Mucosa of descending colon (tissue), 3 donors: Measurements from ENCODE around the gene ARSB. TPM values are rescaled to one million over a fixed set of nuclear protein-coding genes. Genes with fewer than 3 reads are reported as not detected.

Experiments used
- ATAC-seq: fragments of 200-7000 bp; cut with Tn5 transposase; one replicate; pipeline ENCODE4 v1.9.1; 2020; ENCODE audit warnings: mild to moderate bottlenecking, moderate library complexity
- DNase-seq, 3 donors: peaks; one replicate each; pipeline ENCODE4 v3.0.0-alpha.2; 2020
- H3K36me3 ChIP-seq: fragments of 200-600 bp; one replicate; pipeline ENCODE4 v1.8.0; 2021; ENCODE audit warnings: low read depth, mild to moderate bottlenecking
- H3K4me1 ChIP-seq: fragments of 200-600 bp; one replicate; pipeline ENCODE4 v1.8.0; 2021; ENCODE audit warnings: low read depth, mild to moderate bottlenecking
- H3K4me3 ChIP-seq: fragments of 200-600 bp; one replicate; pipeline ENCODE4 v1.8.0; 2021; ENCODE audit warnings: mild to moderate bottlenecking
- H3K9me3 ChIP-seq: fragments of 200-600 bp; one replicate; pipeline ENCODE4 v1.8.0; 2021; ENCODE audit warnings: mild to moderate bottlenecking
- CTCF ChIP-seq: fragments of 200-600 bp; IDR thresholded peaks from one replicate; pipeline ENCODE4 v1.8.0; 2022; ENCODE audit warnings: antibody characterized with exemption, mild to moderate bottlenecking
- intact Hi-C, 2 donors: fragments of 100-400 bp; cut with DNase I in 1 of 2; cut with micrococcal nuclease in 1 of 2; formaldehyde crosslinking; loops; one replicate each; pipeline versions ENCODE4 v1.11.0 to v1.11.1; 2022; cut with DNase I, micrococcal nuclease
- total RNA-seq, 3 donors: library from RNA; stranded (reverse); fragmentation: NEBNext Ultra II Directional in 2 of 3; extraction: Animal tissue kit (Norgen Biotek cat#: 25700) in 2 of 3; gene quantifications; one replicate each; pipeline versions ENCODE4 v1.2.1 to v1.2.4, GENCODE V29; 2021 to 2023
- donor health status: DM: no; HTN: no; CAD: no; lungs with moderate emphysema.
- donor health status: DM: no; HTN: no; CAD: no.
- donor health status: DM: no; HTN: yes; CAD: no.

The ARSB gene
- total RNA-seq, 3 donors from 2014 or later: 8.1 to 14.4 (median 14.1) TPM

GRCh38 chr5:78821536-78822021 lies 163.5 kb downstream of the ARSB start:
- TF ChIP-seq CTCF: no peak
- no peak for DNase-seq
- H3K9me3 ChIP-seq: no peaks in the 10 kb centered on the region
- H3K36me3 ChIP-seq: no peaks in the 10 kb centered on the region
- no peak overlapping the region for H3K4me3 ChIP-seq
- ATAC-seq: no peak
- intact Hi-C loops: no loop called here
- H3K4me1 ChIP-seq: no peaks in the 10 kb centered on the region

- no peak for ATAC-seq
- H3K9me3 ChIP-seq: no peaks in the 10 kb centered on the region
- no peak for DNase-seq
- H3K4me1 ChIP-seq: no peaks in the 10 kb centered on the region
- intact Hi-C loops: no loop called here
- H3K4me3 ChIP-seq: no peak overlapping the region
- H3K36me3 ChIP-seq: no peaks in the 10 kb centered on the region
- TF ChIP-seq CTCF: no peak
These were observed 165.4 kb downstream of the ARSB start for GRCh38 chr5:78819707-78820106.

GRCh38 chr5:78819166-78819565 lies 165.9 kb downstream of the ARSB start:
- Histone ChIP-seq H3K4me3 (no peak overlapping the region), H3K9me3 (no peaks in the 10 kb centered on the region), H3K36me3 (no peaks in the 10 kb centered on the region), H3K4me1 (no peaks in the 10 kb centered on the region)
- DNase-seq (no peak), ATAC-seq (no peak)
- intact Hi-C loops: no loop called here
- TF ChIP-seq CTCF: no peak

- no peak overlapping the region for H3K4me3 ChIP-seq
- no peaks in the 10 kb centered on the region for H3K9me3 ChIP-seq
- intact Hi-C loops: no loop called here
- TF ChIP-seq CTCF: no peak
- DNase-seq: no peak
- no peaks in the 10 kb centered on the region for H3K36me3 ChIP-seq
- ATAC-seq: no peak
- no peaks in the 10 kb centered on the region for H3K4me1 ChIP-seq
These were observed 168.9 kb downstream of the ARSB start for GRCh38 chr5:78816143-78816765.

GRCh38 chr5:78813906-78814530 lies 171.1 kb downstream of the ARSB start:
- Histone ChIP-seq H3K4me1 (no peaks in the 10 kb centered on the region), H3K9me3 (no peaks in the 10 kb centered on the region), H3K4me3 (no peak overlapping the region), H3K36me3 (no peaks in the 10 kb centered on the region)
- ATAC-seq: no peak
- TF ChIP-seq CTCF: no peak
- no peak for DNase-seq
- intact Hi-C loops: no loop called here
